GM19455 (cell line): ENCODE data around the gene NT5E.
"Not testable (repeated sequence)": the region's sequence is repeated elsewhere in the genome, so short reads cannot be mapped to it uniquely, and the experiment has no call there.

Experiments
- ATAC-seq: cut with Tn5 transposase; IDR thresholded peaks from one replicate; pipeline ENCODE4 v1.9.1; 2021; ENCODE audit not compliant: unreplicated experiment

The NT5E gene

DNA sequence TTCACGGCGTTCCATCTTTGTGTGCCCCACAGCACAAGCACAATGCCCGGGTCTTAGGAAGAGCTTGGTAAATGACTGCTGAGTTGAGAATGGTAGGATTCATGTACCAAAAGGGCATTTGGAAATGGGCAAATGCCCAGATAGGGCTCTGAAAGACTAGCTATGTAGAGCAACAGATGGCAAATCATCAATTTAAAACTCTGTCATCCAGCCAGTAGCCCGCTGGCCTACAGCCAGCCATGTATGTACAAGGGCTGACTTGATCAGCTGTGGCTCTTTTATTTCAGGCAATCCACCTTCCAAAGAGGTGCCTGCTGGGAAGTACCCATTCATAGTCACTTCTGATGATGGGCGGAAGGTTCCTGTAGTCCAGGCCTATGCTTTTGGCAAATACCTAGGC, 35.1 kb downstream of the NT5E start:
- ATAC-seq = no peak

DNA sequence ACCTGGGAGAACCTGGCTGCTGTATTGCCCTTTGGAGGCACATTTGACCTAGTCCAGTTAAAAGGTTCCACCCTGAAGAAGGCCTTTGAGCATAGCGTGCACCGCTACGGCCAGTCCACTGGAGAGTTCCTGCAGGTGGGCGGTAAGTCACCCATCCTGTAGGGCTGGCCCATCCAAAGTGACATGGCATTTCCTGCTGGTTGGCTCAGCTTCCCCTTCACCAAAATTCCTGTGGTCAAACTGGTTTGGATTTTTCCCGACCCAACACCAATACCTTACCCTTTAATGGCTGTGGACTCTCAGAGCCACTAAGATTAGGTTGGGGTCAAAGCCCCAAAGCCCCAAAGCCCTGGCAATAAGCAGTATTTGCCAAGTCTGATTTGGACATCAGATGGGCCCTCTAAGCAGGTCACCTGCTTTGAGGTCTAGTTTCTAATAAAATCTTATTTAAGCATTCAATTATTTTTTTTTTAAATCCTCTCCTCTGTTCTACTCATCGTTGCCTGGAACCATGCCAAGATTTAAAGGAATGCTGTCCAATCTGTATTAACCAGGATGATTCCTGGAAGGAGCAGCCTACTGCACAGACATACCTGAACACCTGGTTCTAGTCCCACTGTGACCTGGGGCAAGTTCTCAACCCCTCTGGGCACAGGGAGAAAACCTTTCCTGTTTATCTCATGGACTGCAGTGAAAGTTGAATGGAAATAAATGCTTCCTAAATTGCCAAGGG, 40.8 kb downstream of the NT5E start:
- no peak for ATAC-seq

GRCh38 chr6:85493389-85493788, 43.5 kb downstream of the NT5E start:
- no peak for ATAC-seq

DNA sequence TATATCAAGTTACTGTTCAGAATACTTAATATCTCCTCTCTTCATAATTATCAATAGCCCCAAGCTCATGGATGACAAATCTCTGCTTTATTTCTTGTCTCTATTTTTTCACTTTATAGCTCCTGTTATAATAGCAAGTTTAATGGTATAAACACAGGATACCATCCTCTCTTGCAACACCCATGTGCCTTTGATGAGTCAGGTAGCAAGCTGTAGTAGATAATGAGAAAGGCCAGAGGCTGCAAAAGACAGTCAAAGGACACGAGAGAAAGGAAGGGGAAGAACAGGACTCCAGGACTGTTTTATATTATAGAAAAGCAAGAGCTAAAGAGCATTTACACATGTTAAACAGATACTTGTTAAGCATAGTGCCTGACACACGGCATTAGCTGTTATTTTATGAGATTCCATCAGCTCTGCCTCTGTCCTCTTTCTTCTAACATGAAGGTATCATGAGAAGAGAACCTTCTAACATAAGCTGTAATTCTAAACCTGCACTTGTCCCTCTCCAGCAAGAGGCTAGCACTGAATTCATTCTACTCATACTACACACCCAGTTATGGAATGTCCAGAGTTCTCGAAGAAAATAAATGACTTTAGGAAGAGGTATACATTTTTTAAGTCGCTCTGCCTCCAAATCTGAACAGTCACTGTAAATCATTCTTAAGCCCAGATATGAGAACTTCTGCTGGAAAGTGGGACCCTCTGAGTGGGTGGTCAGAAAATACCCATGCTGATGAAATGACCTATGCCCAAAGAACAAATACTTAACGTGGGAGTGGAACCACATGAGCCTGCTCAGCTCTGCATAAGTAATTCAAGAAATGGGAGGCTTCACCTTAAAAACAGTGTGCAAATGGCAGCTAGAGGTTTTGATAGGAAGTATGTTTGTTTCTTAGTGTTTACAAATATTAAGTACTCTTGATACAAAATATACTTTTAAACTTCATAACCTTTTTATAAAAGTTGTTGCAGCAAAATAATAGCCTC, 45.0 kb downstream of the NT5E start:
- ATAC-seq = no peak

DNA sequence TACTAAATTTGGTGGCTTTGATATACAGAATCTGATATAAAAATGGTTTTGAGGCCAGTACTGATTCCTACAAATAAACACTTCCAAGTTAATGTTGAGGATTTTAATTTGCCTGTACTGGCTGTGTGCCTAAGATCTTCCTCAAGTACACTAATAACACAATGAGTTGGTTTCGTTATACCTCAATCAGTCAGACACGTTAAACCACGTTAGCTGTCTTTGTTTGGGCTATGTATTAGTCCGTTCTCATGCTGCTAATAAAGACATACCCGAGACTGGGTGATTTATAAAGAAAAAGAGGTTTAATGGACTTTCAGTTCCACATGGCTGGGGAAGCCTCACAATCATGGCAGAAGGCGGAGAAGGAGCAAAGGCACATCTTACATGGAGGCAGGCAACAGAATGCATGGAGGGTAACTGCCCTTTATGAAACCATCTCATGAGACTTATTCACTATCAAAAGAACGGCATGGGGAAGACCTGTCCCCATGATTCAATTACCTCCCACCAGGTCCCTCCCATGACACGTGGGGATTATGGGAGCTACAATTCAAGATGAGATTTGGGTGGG, 46.2 kb downstream of the NT5E start:
- no peak for ATAC-seq

GRCh38 chr6:85496856-85497255, 47.0 kb downstream of the NT5E start:
- no peak for ATAC-seq

GRCh38 chr6:85498596-85499258, 48.8 kb downstream of the NT5E start:
- ATAC-seq = no peak

- no peak for ATAC-seq
These were observed 56.7 kb downstream of the NT5E start for GRCh38 chr6:85506441-85507093.

DNA sequence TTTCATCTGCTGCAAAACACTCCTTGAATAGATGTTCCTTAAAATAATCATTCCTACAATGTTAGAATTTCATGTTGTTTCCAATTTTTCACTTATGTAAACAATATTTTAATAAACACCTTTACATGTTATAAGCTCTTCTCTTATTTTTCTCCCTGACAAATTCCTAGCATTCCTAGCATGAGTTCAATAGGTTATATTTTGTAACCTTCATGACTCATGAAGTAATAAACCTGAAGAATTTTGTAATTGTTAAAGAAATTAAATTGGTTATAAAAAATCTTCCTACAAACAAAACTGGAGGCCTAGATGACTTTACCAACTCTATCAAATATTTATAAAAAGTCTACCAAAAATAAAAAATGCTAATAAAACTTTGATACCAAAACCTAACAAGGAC, 66.3 kb downstream of the NT5E start:
- no peak for ATAC-seq

GRCh38 chr6:85524281-85524680, 74.4 kb downstream of the NT5E start:
- not testable (repeated sequence) for ATAC-seq

GRCh38 chr6:85537055-85537494, 87.2 kb downstream of the NT5E start:
- ATAC-seq = no peak

DNA sequence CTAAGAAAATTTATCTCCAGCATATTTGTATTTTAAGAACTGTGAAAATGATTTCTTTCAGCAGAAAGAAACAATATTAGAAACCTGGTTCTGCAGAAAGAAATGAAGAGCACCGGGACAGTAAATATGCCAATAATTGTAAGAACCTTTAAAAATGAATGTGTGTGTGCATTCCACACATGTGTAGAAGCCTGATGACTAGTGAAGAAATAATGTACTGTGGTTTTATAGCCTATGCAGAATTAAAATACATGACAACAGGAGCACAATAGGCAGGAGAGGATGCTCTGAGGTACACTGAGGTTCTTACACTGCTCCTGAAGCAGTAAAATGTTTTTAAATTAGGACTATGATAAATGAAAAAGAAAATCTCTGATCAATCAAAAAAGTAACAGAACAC, 94.9 kb downstream of the NT5E start:
- no peak for ATAC-seq
